ENCODE results near the gene CHN1.

GRCh38 chr2:174846218-174846617 lies 159.0 kb downstream of the CHN1 start:
- TF ChIP-seq CTCF (IDR thresholded peaks at IDR 0.05) (no peak), POLR2A (IDR thresholded peaks at IDR 0.05) (no peak)

Data from esophagus squamous epithelium (tissue), 4 donors.